Islet of Langerhans (tissue), 1 donor: ENCODE measurements around the gene GRIFIN.

Source experiments
- FAIRE-seq: peaks from one replicate; lab custom pipeline; 2011; peaks lifted over from hg19 to GRCh38; lab: Jason Lieb, UNC

Gene GRIFIN

GRCh38 chr7:2452643-2453270 is 23.4 kb downstream of the GRIFIN start:
- FAIRE-seq, result no peak

GRCh38 chr7:2452074-2452507 is 24.1 kb downstream of the GRIFIN start:
- no peak for FAIRE-seq

- no peak for FAIRE-seq
These were observed 24.8 kb downstream of the GRIFIN start for GRCh38 chr7:2451171-2452073.

GRCh38 chr7:2450198-2451107 is 25.7 kb downstream of the GRIFIN start:
- no peak for FAIRE-seq

GRCh38 chr7:2446676-2447075 is 29.5 kb downstream of the GRIFIN start:
- FAIRE-seq, result no peak

- FAIRE-seq, result no peak
These were observed 30.2 kb downstream of the GRIFIN start for GRCh38 chr7:2445898-2446555.

- FAIRE-seq, result no peak
These were observed 31.2 kb downstream of the GRIFIN start for GRCh38 chr7:2445047-2445446.

GRCh38 chr7:2444476-2444875 is 31.7 kb downstream of the GRIFIN start:
- FAIRE-seq, result no peak

GRCh38 chr7:2443491-2443890 is 32.7 kb downstream of the GRIFIN start:
- no peak for FAIRE-seq

GRCh38 chr7:2441430-2442058 is 34.7 kb downstream of the GRIFIN start:
- FAIRE-seq, result no peak

GRCh38 chr7:2440608-2441245 is 35.5 kb downstream of the GRIFIN start:
- FAIRE-seq, result no peak

GRCh38 chr7:2438775-2439174 is 37.4 kb downstream of the GRIFIN start:
- no peak for FAIRE-seq

GRCh38 chr7:2438186-2438585 is 38.0 kb downstream of the GRIFIN start:
- FAIRE-seq, result no peak

- FAIRE-seq, result no peak
These were observed 38.6 kb downstream of the GRIFIN start for GRCh38 chr7:2437537-2438148.

- FAIRE-seq, result no peak
These were observed 39.1 kb downstream of the GRIFIN start for GRCh38 chr7:2437136-2437535.

- FAIRE-seq, result no peak
These were observed 39.7 kb downstream of the GRIFIN start for GRCh38 chr7:2436341-2437104.

GRCh38 chr7:2435146-2435545 is 41.1 kb downstream of the GRIFIN start:
- no peak for FAIRE-seq

GRCh38 chr7:2433713-2434550 is 42.3 kb downstream of the GRIFIN start:
- no peak for FAIRE-seq
